Activated T-cell treated with anti-CD3 and anti-CD28 coated beads, Interleukin-2, amount 50 U/mL, for 24 hours (primary cell): ENCODE results near the gene RPL15.

Experiments used
- DNase-seq: peaks from one replicate; pipeline ENCODE4 v3.0.0-alpha.2; 2020
- H3K27ac Mint-ChIP-seq: 2 replicates; pipeline ENCODE4 v1.8.0; 2020; ENCODE audit warnings: mild to moderate bottlenecking, mixed read lengths
- H3K27me3 Mint-ChIP-seq: 2 replicates; pipeline ENCODE4 v1.8.0; 2020; ENCODE audit warnings: mixed read lengths
- H3K36me3 Mint-ChIP-seq: 2 replicates; pipeline ENCODE4 v1.8.0; 2020; ENCODE audit warnings: low read depth, mixed read lengths
- H3K4me1 Mint-ChIP-seq: 2 replicates; pipeline ENCODE4 v1.8.0; 2020; ENCODE audit warnings: low read depth, mixed read lengths
- H3K4me3 Mint-ChIP-seq: 2 replicates; pipeline ENCODE4 v1.8.0; 2020; ENCODE audit warnings: mild to moderate bottlenecking, moderate library complexity, mixed read lengths
- H3K9me3 Mint-ChIP-seq: 2 replicates; pipeline ENCODE4 v1.8.0; 2020; ENCODE audit warnings: mixed read lengths

RPL15 gene

GRCh38 chr3:23950293-23950692 is 33.4 kb downstream of the RPL15 start:
- H3K4me1 Mint-ChIP-seq = peaks cover 70% of the 10 kb centered on the region
- no peak for DNase-seq
- no peaks in the 10 kb centered on the region for H3K27me3 Mint-ChIP-seq
- H3K4me3 Mint-ChIP-seq = peak overlapping the region; percentile 55
- peak overlapping the region; percentile 71 for H3K27ac Mint-ChIP-seq
- peaks cover 11% of the 10 kb centered on the region for H3K36me3 Mint-ChIP-seq
- H3K9me3 Mint-ChIP-seq = no peaks in the 10 kb centered on the region

- Mint-ChIP-seq H3K9me3 (no peaks in the 10 kb centered on the region), H3K4me3 (no peak overlapping the region), H3K27ac (no peak overlapping the region), H3K36me3 (peaks cover 22% of the 10 kb centered on the region), H3K27me3 (no peaks in the 10 kb centered on the region), H3K4me1 (peaks cover 66% of the 10 kb centered on the region)
- DNase-seq = no peak
Measured at GRCh38 chr3:23952646-23953045, 35.7 kb downstream of the RPL15 start.

- Mint-ChIP-seq H3K9me3 (no peaks in the 10 kb centered on the region), H3K27me3 (no peaks in the 10 kb centered on the region), H3K4me3 (no peak overlapping the region), H3K4me1 (peaks cover 65% of the 10 kb centered on the region), H3K27ac (no peak overlapping the region), H3K36me3 (peaks cover 27% of the 10 kb centered on the region)
- DNase-seq = no peak
Measured at GRCh38 chr3:23953523-23953922, 36.6 kb downstream of the RPL15 start.

- Mint-ChIP-seq H3K4me3 (no peak overlapping the region), H3K9me3 (no peaks in the 10 kb centered on the region), H3K4me1 (peaks cover 65% of the 10 kb centered on the region), H3K27me3 (no peaks in the 10 kb centered on the region), H3K27ac (no peak overlapping the region), H3K36me3 (peaks cover 27% of the 10 kb centered on the region)
- DNase-seq = no peak
Measured at GRCh38 chr3:23954144-23954543, 37.2 kb downstream of the RPL15 start.

GRCh38 chr3:23956701-23957100 is 39.8 kb downstream of the RPL15 start:
- Mint-ChIP-seq H3K27me3 (no peaks in the 10 kb centered on the region), H3K4me3 (no peak overlapping the region), H3K4me1 (peaks cover 52% of the 10 kb centered on the region), H3K36me3 (peaks cover 47% of the 10 kb centered on the region), H3K9me3 (no peaks in the 10 kb centered on the region), H3K27ac (no peak overlapping the region)
- no peak for DNase-seq

GRCh38 chr3:23959135-23959900 is 42.4 kb downstream of the RPL15 start:
- peaks cover 39% of the 10 kb centered on the region for H3K4me1 Mint-ChIP-seq
- no peaks in the 10 kb centered on the region for H3K27me3 Mint-ChIP-seq
- peak overlapping the region; percentile 89 for H3K27ac Mint-ChIP-seq
- peak overlapping the region; percentile 32 for H3K4me3 Mint-ChIP-seq
- H3K36me3 Mint-ChIP-seq = peaks cover 72% of the 10 kb centered on the region
- H3K9me3 Mint-ChIP-seq = no peaks in the 10 kb centered on the region
- DNase-seq = no peak

- no peaks in the 10 kb centered on the region for H3K9me3 Mint-ChIP-seq
- H3K27me3 Mint-ChIP-seq = no peaks in the 10 kb centered on the region
- peak overlapping the region; percentile 14 for H3K27ac Mint-ChIP-seq
- DNase-seq = no peak
- no peak overlapping the region for H3K4me3 Mint-ChIP-seq
- H3K4me1 Mint-ChIP-seq = peaks cover 39% of the 10 kb centered on the region
- peaks cover 70% of the 10 kb centered on the region for H3K36me3 Mint-ChIP-seq
Measured at GRCh38 chr3:23960649-23961048, 43.7 kb downstream of the RPL15 start.

- H3K4me1 Mint-ChIP-seq = peaks cover 36% of the 10 kb centered on the region
- H3K27ac Mint-ChIP-seq = peak overlapping the region; percentile 14
- H3K36me3 Mint-ChIP-seq = peaks cover 71% of the 10 kb centered on the region
- H3K27me3 Mint-ChIP-seq = no peaks in the 10 kb centered on the region
- no peak for DNase-seq
- H3K4me3 Mint-ChIP-seq = no peak overlapping the region
- H3K9me3 Mint-ChIP-seq = no peaks in the 10 kb centered on the region
Measured at GRCh38 chr3:23961066-23961465, 44.1 kb downstream of the RPL15 start.

GRCh38 chr3:23961913-23962312 is 45.0 kb downstream of the RPL15 start:
- H3K27me3 Mint-ChIP-seq = no peaks in the 10 kb centered on the region
- H3K4me3 Mint-ChIP-seq = no peak overlapping the region
- no peaks in the 10 kb centered on the region for H3K9me3 Mint-ChIP-seq
- H3K4me1 Mint-ChIP-seq = peaks cover 33% of the 10 kb centered on the region
- H3K36me3 Mint-ChIP-seq = peaks cover 69% of the 10 kb centered on the region
- DNase-seq = no peak
- H3K27ac Mint-ChIP-seq = no peak overlapping the region

- H3K27ac Mint-ChIP-seq = no peak overlapping the region
- H3K4me1 Mint-ChIP-seq = peaks cover 20% of the 10 kb centered on the region
- H3K4me3 Mint-ChIP-seq = no peak overlapping the region
- no peaks in the 10 kb centered on the region for H3K9me3 Mint-ChIP-seq
- no peaks in the 10 kb centered on the region for H3K27me3 Mint-ChIP-seq
- peaks cover 72% of the 10 kb centered on the region for H3K36me3 Mint-ChIP-seq
- DNase-seq = no peak
Measured at GRCh38 chr3:23964537-23965235, 47.8 kb downstream of the RPL15 start.

- Mint-ChIP-seq H3K36me3 (peaks cover 66% of the 10 kb centered on the region), H3K4me1 (peaks cover 15% of the 10 kb centered on the region), H3K27me3 (no peaks in the 10 kb centered on the region), H3K4me3 (no peak overlapping the region), H3K9me3 (no peaks in the 10 kb centered on the region), H3K27ac (no peak overlapping the region)
- DNase-seq = no peak
Measured at GRCh38 chr3:23966328-23966727, 49.4 kb downstream of the RPL15 start.

- Mint-ChIP-seq H3K9me3 (no peaks in the 10 kb centered on the region), H3K36me3 (peaks cover 58% of the 10 kb centered on the region), H3K4me1 (peaks cover 11% of the 10 kb centered on the region), H3K4me3 (no peak overlapping the region), H3K27me3 (no peaks in the 10 kb centered on the region), H3K27ac (no peak overlapping the region)
- no peak for DNase-seq
Measured at GRCh38 chr3:23968463-23969184, 51.7 kb downstream of the RPL15 start.

GRCh38 chr3:23969393-23969792 is 52.5 kb downstream of the RPL15 start:
- Mint-ChIP-seq H3K27ac (no peak overlapping the region), H3K4me3 (no peak overlapping the region), H3K9me3 (no peaks in the 10 kb centered on the region), H3K4me1 (peaks cover 8% of the 10 kb centered on the region), H3K27me3 (no peaks in the 10 kb centered on the region), H3K36me3 (peaks cover 52% of the 10 kb centered on the region)
- no peak for DNase-seq
